Endothelial cell of umbilical vein (primary cell): ENCODE data around the gene MACROD2. TPM values are rescaled to one million over a fixed set of nuclear protein-coding genes. Genes with fewer than 3 reads are reported as not detected.

Experiments
- BruUV-seq: library from RNA; stranded (reverse); fragments of 400-500 nt; replicated peaks from 2 replicates; lab custom pipeline; 2021; lab: Mats Ljungman, UMichigan
- CTCF ChIA-PET: fragments of 300-600, 350-600 bp; sonication (Branson Sonifier 250); formaldehyde crosslinking; loops from one replicate; lab custom pipeline; 2021; ENCODE audit warnings: antibody characterized with exemption, inconsistent platforms; lab: Charles Lee
- POLR2A ChIA-PET: fragments of 300-600, 350-600 bp; sonication (Branson Sonifier 250); formaldehyde crosslinking; loops from one replicate; lab custom pipeline; 2021; ENCODE audit warnings: antibody characterized with exemption, inconsistent platforms; lab: Charles Lee
- DNase-seq: peaks from one replicate; pipeline ENCODE4 v3.0.0-alpha.2; 2011; ENCODE audit warnings: low read depth, low spot score
- FAIRE-seq: peaks from 2 replicates; lab custom pipeline; 2011; peaks lifted over from hg19 to GRCh38; lab: Jason Lieb, UNC
- H2AFZ ChIP-seq: 2 replicates; pipeline ENCODE4 v1.6.0; 2012; ENCODE audit warnings: low read depth, low read length, control low read depth, inconsistent platforms
- H3K27ac ChIP-seq: 2 replicates; pipeline ENCODE4 v1.5.1; 2011; ENCODE audit warnings: low read depth, mild to moderate bottlenecking, control low read depth, low read length, moderate library complexity; ENCODE audit not compliant: insufficient read depth
- H3K27me3 ChIP-seq, 2 experiments: 2 replicates each; pipeline versions ENCODE4 v1.6.0 to v1.6.1; 2011; ENCODE audit warnings: low read length in 2 of 2, mixed read lengths in 1 of 2; ENCODE audit not compliant: control insufficient read depth in 2 of 2, insufficient read depth in 2 of 2
- H3K36me3 ChIP-seq, 2 experiments: 2 replicates in 1 of 2; 3 replicates in 1 of 2; pipeline ENCODE4 v1.5.1; 2011; ENCODE audit warnings: low read length in 2 of 2, mild to moderate bottlenecking in 1 of 2, moderate library complexity in 1 of 2; ENCODE audit not compliant: control insufficient read depth in 2 of 2, insufficient read depth in 2 of 2; ENCODE audit errors: extremely low read depth in 1 of 2
- H3K4me1 ChIP-seq: 3 replicates; pipeline ENCODE4 v1.5.1; 2011; ENCODE audit warnings: mild to moderate bottlenecking, low read length; ENCODE audit not compliant: control insufficient read depth, insufficient read depth; ENCODE audit errors: extremely low read depth
- H3K4me2 ChIP-seq: 2 replicates; pipeline ENCODE4 v1.6.1; 2011; ENCODE audit warnings: low read length, control low read depth, mixed read lengths; ENCODE audit not compliant: insufficient read depth
- H3K4me3 ChIP-seq, 3 experiments: fragments of 200-600 bp in 1 of 3; sonication (generic), shearing (Covaris generic) in 1 of 3; replicated peaks in 1 of 3; 2 replicates each; pipeline ENCODE4 v1.5.1; 2011 to 2016; ENCODE audit warnings: control low read depth in 3 of 3, low read length in 3 of 3, mild to moderate bottlenecking in 2 of 3, inconsistent platforms in 1 of 3, low read depth in 1 of 3, moderate library complexity in 1 of 3; ENCODE audit not compliant: insufficient read depth in 1 of 3
- H3K79me2 ChIP-seq: 2 replicates; pipeline ENCODE4 v1.6.0; 2012; ENCODE audit warnings: low read length, inconsistent platforms; ENCODE audit not compliant: control insufficient read depth, insufficient read depth
- H3K9ac ChIP-seq: replicated peaks from 2 replicates; pipeline ENCODE3; 2011; ENCODE audit warnings: low read length, control low read depth; ENCODE audit not compliant: insufficient read depth; ENCODE audit errors: extremely low read depth
- H3K9me1 ChIP-seq: replicated peaks from 3 replicates; pipeline ENCODE4 v1.6.0; 2011; ENCODE audit warnings: mild to moderate bottlenecking, low read length; ENCODE audit not compliant: control insufficient read depth, insufficient read depth; ENCODE audit errors: extremely low read depth
- H3K9me3 ChIP-seq: replicated peaks from 2 replicates; pipeline ENCODE4 v1.5.1; 2012; ENCODE audit warnings: low read length, inconsistent platforms; ENCODE audit not compliant: control insufficient read depth, insufficient read depth
- H4K20me1 ChIP-seq: replicated peaks from 2 replicates; pipeline ENCODE3; 2011; ENCODE audit warnings: mild to moderate bottlenecking, low read length; ENCODE audit not compliant: control insufficient read depth, insufficient read depth; ENCODE audit errors: extremely low read depth
- EZH2 ChIP-seq: IDR thresholded peaks from 2 replicates; pipeline ENCODE4 v1.6.1; 2012; ENCODE audit warnings: borderline replicate concordance, low read depth, mild to moderate bottlenecking, moderate library complexity, low read length, inconsistent platforms; ENCODE audit not compliant: severe bottlenecking
- FOS ChIP-seq: IDR thresholded peaks from 2 replicates; pipeline ENCODE4 v1.6.1; 2011; ENCODE audit warnings: mild to moderate bottlenecking, low read length, moderate library complexity, borderline replicate concordance; ENCODE audit not compliant: insufficient read depth
- GATA2 ChIP-seq: IDR thresholded peaks from 2 replicates; pipeline ENCODE4 v1.7.0; 2011; ENCODE audit warnings: low read depth, mild to moderate bottlenecking, moderate library complexity, mixed read lengths, low read length; ENCODE audit not compliant: insufficient read length, insufficient read depth
- JUN ChIP-seq: IDR thresholded peaks from 2 replicates; pipeline ENCODE4 v1.6.1; 2011; ENCODE audit warnings: borderline replicate concordance, low read depth; ENCODE audit not compliant: insufficient read length, insufficient read depth
- MYC ChIP-seq: IDR thresholded peaks from one replicate; pipeline ENCODE4 v1.6.1; 2011; ENCODE audit warnings: mild to moderate bottlenecking, low read depth, low read length
- POLR2A ChIP-seq: IDR thresholded peaks from 2 replicates; pipeline ENCODE4 v1.6.1; 2012; ENCODE audit warnings: low read depth, mild to moderate bottlenecking, control low read depth, low read length
- POLR2AphosphoS5 ChIP-seq: IDR thresholded peaks from 2 replicates; pipeline ENCODE4 v1.6.1; 2012; ENCODE audit warnings: low read depth, mild to moderate bottlenecking, control low read depth, low read length, moderate library complexity; ENCODE audit not compliant: insufficient read depth
- dilution Hi-C: fragments of 300-500 bp; cut with MboI; formaldehyde crosslinking; loops from one replicate; pipeline ENCODE4 v1.15.0; 2019; ENCODE audit warnings: low sequenced_read_pairs; ENCODE audit not compliant: extremely low pct_ligation_motif_present
- intact Hi-C: fragments of 100-400 bp; cut with micrococcal nuclease; formaldehyde crosslinking; loops from one replicate; pipeline ENCODE4 v1.10.0; 2022
- polyA plus RNA-seq, 4 experiments: library from polyadenylated mRNA; depleted of rRNA in 3 of 4; stranded (reverse) in 3 of 4; unstranded in 1 of 4; fragments of >200 nt; gene quantifications; 2 replicates each; pipeline versions ENCODE4 v1.2.1 to v1.2.3, GENCODE V29; 2011 to 2012; ENCODE audit warnings: missing spikeins in 1 of 4
- total RNA-seq: library from RNA; stranded (reverse); gene quantifications from 2 replicates; pipeline ENCODE4 v1.2.3, GENCODE V29; 2021
- TF ChIP-seq, protein P1 (sequence below): IDR thresholded peaks from 2 replicates; pipeline ENCODE4 v1.6.1; 2011; ENCODE audit not compliant: insufficient read depth, insufficient read length
- TF ChIP-seq, protein P2 (sequence below), 2 donors: IDR thresholded peaks; 1 replicate in 1 of 2; 2 replicates in 1 of 2; pipeline ENCODE4 v1.5.1; 2011; ENCODE audit warnings: low read length in 2 of 2, mild to moderate bottlenecking in 2 of 2, moderate library complexity in 2 of 2, control low read depth in 1 of 2, inconsistent platforms in 1 of 2, low read depth in 1 of 2; ENCODE audit not compliant: insufficient read depth in 1 of 2; ENCODE audit errors: extremely low read depth in 1 of 2

MACROD2 gene
- total and polyA plus RNA-seq, 2 donors (not counting 3 experiments of a cell fraction or from before 2014, with no cell fraction given): 0.11 to 0.73 TPM

DNA sequence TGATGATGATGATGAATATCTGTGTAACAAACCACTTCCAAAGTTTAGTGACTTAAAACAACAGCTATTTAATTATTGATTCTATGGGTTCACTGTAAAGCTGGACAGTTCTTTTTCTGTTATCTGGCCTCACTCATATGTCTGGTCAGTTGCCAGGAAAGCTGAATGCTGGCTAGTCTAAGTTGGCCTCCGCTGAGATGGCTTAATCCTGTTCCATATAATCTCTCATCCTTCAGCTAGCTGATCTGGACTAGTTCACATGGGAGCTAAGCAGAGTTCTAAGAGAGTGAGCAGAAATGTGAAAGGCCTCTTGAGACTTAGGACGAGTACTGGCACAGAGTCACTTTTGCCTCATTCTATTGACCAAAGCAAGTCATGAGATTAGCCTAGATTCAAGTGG lies 676.8 kb downstream of the MACROD2 start:
- DNase-seq (no peak), FAIRE-seq (no peak)
- POLR2A ChIA-PET: no interaction called here
- Histone ChIP-seq H3K4me1 (no peaks in the 10 kb centered on the region), H3K36me3 (no peaks in the 10 kb centered on the region), H3K4me2 (no peak overlapping the region), H3K27ac (no peak overlapping the region), H3K27me3 (peaks cover 0 to 1% of the 10 kb centered on the region in 2 experiments), H3K9me3 (no peaks in the 10 kb centered on the region), H4K20me1 (no peaks in the 10 kb centered on the region), H3K9me1 (no peaks in the 10 kb centered on the region), H3K79me2 (no peaks in the 10 kb centered on the region), H3K9ac (no peak overlapping the region), H3K4me3 (no peak overlapping the region), H2AFZ (no peak overlapping the region)
- BruUV-seq: no TSS peak
- TF ChIP-seq, protein P1, sequence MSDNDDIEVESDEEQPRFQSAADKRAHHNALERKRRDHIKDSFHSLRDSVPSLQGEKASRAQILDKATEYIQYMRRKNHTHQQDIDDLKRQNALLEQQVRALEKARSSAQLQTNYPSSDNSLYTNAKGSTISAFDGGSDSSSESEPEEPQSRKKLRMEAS: no peak
- TF ChIP-seq FOS: no peak
- no peak for TF ChIP-seq POLR2A
- CTCF ChIA-PET: interaction anchor here (0.6 kb wide), 1 partner anchor 82 kb away, joined by 4 read pairs; no protein-coding TSS in a partner anchor
- dilution Hi-C loops (no loop called here), intact Hi-C loops (no loop called here)

DNA sequence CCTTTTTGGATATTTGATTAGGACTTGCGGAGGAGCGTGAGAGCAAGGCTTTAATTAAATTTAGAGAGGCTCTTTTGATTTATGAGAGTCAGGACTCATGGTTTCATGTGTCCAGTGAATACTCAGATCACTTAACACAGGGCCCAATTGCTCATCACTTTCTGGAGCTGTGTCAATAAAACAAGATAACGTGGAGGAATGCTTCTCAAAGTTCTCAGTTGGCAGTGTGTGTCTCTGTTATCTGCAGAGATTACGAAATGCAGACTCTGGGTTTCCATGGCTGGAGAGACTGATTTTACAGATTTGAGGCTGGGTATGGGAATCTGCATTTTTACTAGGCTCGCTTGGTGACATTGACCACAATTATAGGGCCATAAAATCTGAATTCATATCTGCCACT lies 677.8 kb downstream of the MACROD2 start:
- DNase-seq (no peak), FAIRE-seq (no peak)
- Histone ChIP-seq H4K20me1 (no peaks in the 10 kb centered on the region), H2AFZ (no peak overlapping the region), H3K27ac (no peak overlapping the region), H3K9me3 (no peaks in the 10 kb centered on the region), H3K4me1 (no peaks in the 10 kb centered on the region), H3K27me3 (peaks cover 1 to 2% of the 10 kb centered on the region in 2 experiments), H3K4me3 (no peak overlapping the region), H3K36me3 (no peaks in the 10 kb centered on the region), H3K4me2 (no peak overlapping the region), H3K9me1 (no peaks in the 10 kb centered on the region), H3K9ac (no peak overlapping the region), H3K79me2 (no peaks in the 10 kb centered on the region)
- POLR2A ChIA-PET: no interaction called here
- dilution Hi-C loops (no loop called here), intact Hi-C loops (no loop called here)
- TF ChIP-seq GATA2: no peak
- TF ChIP-seq JUN: no peak
- TF ChIP-seq, protein P2, sequence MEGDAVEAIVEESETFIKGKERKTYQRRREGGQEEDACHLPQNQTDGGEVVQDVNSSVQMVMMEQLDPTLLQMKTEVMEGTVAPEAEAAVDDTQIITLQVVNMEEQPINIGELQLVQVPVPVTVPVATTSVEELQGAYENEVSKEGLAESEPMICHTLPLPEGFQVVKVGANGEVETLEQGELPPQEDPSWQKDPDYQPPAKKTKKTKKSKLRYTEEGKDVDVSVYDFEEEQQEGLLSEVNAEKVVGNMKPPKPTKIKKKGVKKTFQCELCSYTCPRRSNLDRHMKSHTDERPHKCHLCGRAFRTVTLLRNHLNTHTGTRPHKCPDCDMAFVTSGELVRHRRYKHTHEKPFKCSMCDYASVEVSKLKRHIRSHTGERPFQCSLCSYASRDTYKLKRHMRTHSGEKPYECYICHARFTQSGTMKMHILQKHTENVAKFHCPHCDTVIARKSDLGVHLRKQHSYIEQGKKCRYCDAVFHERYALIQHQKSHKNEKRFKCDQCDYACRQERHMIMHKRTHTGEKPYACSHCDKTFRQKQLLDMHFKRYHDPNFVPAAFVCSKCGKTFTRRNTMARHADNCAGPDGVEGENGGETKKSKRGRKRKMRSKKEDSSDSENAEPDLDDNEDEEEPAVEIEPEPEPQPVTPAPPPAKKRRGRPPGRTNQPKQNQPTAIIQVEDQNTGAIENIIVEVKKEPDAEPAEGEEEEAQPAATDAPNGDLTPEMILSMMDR (IDR thresholded peaks at IDR 0.05; ENCODE audit: extremely low read depth in 1 of 2, insufficient read depth in 1 of 2, low read depth in 1 of 2, low read length in 2 of 2): no peak
- no peak for TF ChIP-seq EZH2
- no peak for TF ChIP-seq POLR2A
- TF ChIP-seq FOS: no peak
- TF ChIP-seq, protein P1: no peak
- TF ChIP-seq MYC: no peak
- TF ChIP-seq POLR2AphosphoS5: no peak
- BruUV-seq: no TSS peak
- CTCF ChIA-PET: no interaction called here
